A673 (cell line): ENCODE data around the gene LCE6A. TPM values are rescaled to one million over a fixed set of nuclear protein-coding genes. Genes with fewer than 3 reads are reported as not detected.
A peak's percentile ranks its signal among the peaks of the same experiment; 100 is the strongest.

Experiments
- BruUV-seq: library from RNA; stranded (reverse); fragments of 400-500 nt; replicated peaks from 2 replicates; lab custom pipeline; 2021; lab: Mats Ljungman, UMichigan
- CTCF ChIA-PET: fragments of 300-600 bp; sonication (Branson Sonifier 250); formaldehyde crosslinking; loops from one replicate; lab custom pipeline; 2022; ENCODE audit warnings: antibody characterized with exemption; lab: Charles Lee
- POLR2A ChIA-PET: fragments of 300-600 bp; sonication (Branson Sonifier 250); formaldehyde crosslinking; loops from one replicate; lab custom pipeline; 2022; ENCODE audit warnings: antibody characterized with exemption; ENCODE audit not compliant: low non-redundant PET; lab: Charles Lee
- DNase-seq: peaks from one replicate; pipeline ENCODE4 v3.0.0-alpha.2; 2015; ENCODE audit warnings: low spot score
- H3K27ac ChIP-seq: fragments of 200-600 bp; sonication (generic); 2 replicates; pipeline ENCODE4 v1.5.1; 2016; ENCODE audit warnings: mixed run types, low read depth, mild to moderate bottlenecking, mixed read lengths, antibody characterized with exemption, low read length; ENCODE audit not compliant: poor library complexity, severe bottlenecking
- H3K27me3 ChIP-seq: fragments of 200-600 bp; sonication (generic); replicated peaks from 2 replicates; pipeline ENCODE4 v1.6.1; 2017; ENCODE audit warnings: mixed run types, low read depth, mild to moderate bottlenecking, mixed read lengths, antibody characterized with exemption, low read length; ENCODE audit not compliant: insufficient read depth, poor library complexity
- H3K36me3 ChIP-seq: fragments of 200-600 bp; sonication (generic); 2 replicates; pipeline ENCODE4 v1.6.1; 2016; ENCODE audit warnings: mixed run types, mild to moderate bottlenecking, mixed read lengths, antibody characterized with exemption, low read length; ENCODE audit not compliant: insufficient read depth, poor library complexity, severe bottlenecking
- H3K4me1 ChIP-seq: fragments of 200-600 bp; sonication (generic); 2 replicates; pipeline ENCODE4 v1.6.1; 2017; ENCODE audit warnings: mixed run types, mild to moderate bottlenecking, mixed read lengths, antibody characterized with exemption, low read length; ENCODE audit not compliant: insufficient read depth, poor library complexity, severe bottlenecking
- H3K4me3 ChIP-seq: fragments of 200-600 bp; sonication (generic); 2 replicates; pipeline ENCODE4 v1.5.1; 2016; ENCODE audit warnings: low read depth, mixed run types, mild to moderate bottlenecking, mixed read lengths, low read length; ENCODE audit not compliant: poor library complexity, severe bottlenecking
- H3K9me3 ChIP-seq: fragments of 200-600 bp; sonication (generic); 2 replicates; pipeline ENCODE4 v1.6.1; 2016; ENCODE audit warnings: mixed run types, low read depth, mild to moderate bottlenecking, mixed read lengths, antibody characterized with exemption, low read length; ENCODE audit not compliant: poor library complexity, severe bottlenecking
- CTCF ChIP-seq: fragments of 300-800, 200-600 bp; sonication (generic); conservative IDR thresholded peaks from 2 replicates; pipeline ENCODE4 v1.5.1; 2017; ENCODE audit warnings: low read depth, mild to moderate bottlenecking, antibody characterized with exemption, low read length, moderate library complexity, mixed read lengths
- EZH2 ChIP-seq: fragments of 200-600 bp; sonication (generic); IDR thresholded peaks from 2 replicates; pipeline ENCODE4 v1.6.1; 2017; ENCODE audit warnings: borderline replicate concordance, low read depth, mild to moderate bottlenecking, mixed read lengths, antibody characterized with exemption, low read length; ENCODE audit not compliant: poor library complexity, severe bottlenecking
- intact Hi-C: fragments of 100-400 bp; cut with micrococcal nuclease; formaldehyde crosslinking; loops from one replicate; pipeline ENCODE4 v1.10.0; 2022; ENCODE audit not compliant: unreplicated experiment
- total RNA-seq: library from RNA; stranded (reverse); gene quantifications from 2 replicates; pipeline ENCODE4 v1.2.3, GENCODE V29; 2021

LCE6A gene
- total RNA-seq, 1 experiment from 2014 or later = not detected

GRCh38 chr1:152878042-152878441 is 35.4 kb downstream of the LCE6A start, which contains the start of gene SMCP:
TSS of gene SMCP (plus strand) at chr1:152878322. CDS start at chr1:152884423, 6,101 bp downstream.
- no peaks in the 10 kb centered on the region for H3K36me3 ChIP-seq
- TF ChIP-seq CTCF = peak; percentile 60
- no peak for TF ChIP-seq EZH2

GRCh38 chr1:152879559-152880198 is 37.0 kb downstream of the LCE6A start:
- Histone ChIP-seq H3K9me3 (no peaks in the 10 kb centered on the region), H3K27me3 (peaks cover 4% of the 10 kb centered on the region), H3K36me3 (no peaks in the 10 kb centered on the region), H3K27ac (no peak overlapping the region), H3K4me3 (no peak overlapping the region), H3K4me1 (no peaks in the 10 kb centered on the region)
- intact Hi-C loops = loop anchor here (10.0 kb wide), 2 partner anchors 175 to 315 kb away; partner anchors contain the start of gene SPRR2A
- TF ChIP-seq CTCF = no peak
- no peak for TF ChIP-seq EZH2
- ChIA-PET POLR2A (no interaction called here), CTCF (no interaction called here)
- BruUV-seq = no TSS peak
- no peak for DNase-seq

More at GRCh38 chr1:152878042-152878441, 35.4 kb downstream of the LCE6A start, which contains the start of gene SMCP:
- Histone ChIP-seq H3K27me3 (no peaks in the 10 kb centered on the region), H3K27ac (no peak within 1 kb of the TSS), H3K4me3 (no peak within 1 kb of the TSS), H3K4me1 (no peaks in the 10 kb centered on the region), H3K9me3 (no peaks in the 10 kb centered on the region)
- peak; percentile 46 for DNase-seq
- POLR2A ChIA-PET = no interaction called here
- BruUV-seq = no TSS peak
- CTCF ChIA-PET = interaction anchor here (0.8 kb wide), 1 partner anchor 155 kb away, joined by 3 read pairs; no protein-coding TSS in a partner anchor
- intact Hi-C loops = loop anchor here (10.0 kb wide), 2 partner anchors 177 to 317 kb away; partner anchors contain the start of gene SPRR2A

GRCh38 chr1:152880316-152880715 is 37.7 kb downstream of the LCE6A start:
- intact Hi-C loops = no loop called here
- ChIA-PET CTCF (no interaction called here), POLR2A (no interaction called here)
- no TSS peak for BruUV-seq
- Histone ChIP-seq H3K9me3 (no peaks in the 10 kb centered on the region), H3K36me3 (no peaks in the 10 kb centered on the region), H3K4me3 (no peak overlapping the region), H3K27me3 (peaks cover 10% of the 10 kb centered on the region), H3K4me1 (no peaks in the 10 kb centered on the region), H3K27ac (no peak overlapping the region)
- TF ChIP-seq EZH2 (no peak), CTCF (no peak)
- DNase-seq = no peak
